ENCODE results near the gene TMEM213. TPM values are rescaled to one million over a fixed set of nuclear protein-coding genes. Genes with fewer than 3 reads are reported as not detected.
"Not testable (repeated sequence)": the region's sequence is repeated elsewhere in the genome, so short reads cannot be mapped to it uniquely, and the experiment has no call there.

Gene TMEM213
- total RNA-seq, 6 experiments from 2014 or later: not detected

DNA sequence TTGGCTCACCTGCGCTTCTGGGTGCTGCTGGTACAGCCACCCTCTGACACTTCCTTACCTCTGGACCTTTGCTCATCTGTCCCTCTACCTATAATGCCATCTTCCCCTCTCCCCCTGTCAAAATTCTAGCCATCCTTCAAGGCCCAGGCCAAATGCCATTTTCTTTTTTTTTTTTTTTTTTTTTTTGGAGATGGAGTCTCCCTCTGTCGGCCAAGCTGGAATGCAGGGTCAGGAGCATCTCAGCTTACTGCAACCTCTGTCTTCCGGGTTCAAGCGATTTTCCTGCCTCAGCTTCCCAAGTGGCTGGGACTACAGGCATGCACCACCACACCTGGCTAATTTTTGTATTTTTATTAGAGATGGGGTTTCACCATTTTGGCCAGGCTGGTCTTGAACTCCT is 748 bp upstream of the TMEM213 start:
- H3K27me3 Mint-ChIP-seq (ENCODE audit: insufficient read depth): peaks cover 27% of the 10 kb centered on the region
- H3K9me3 Mint-ChIP-seq; H3K36me3 Mint-ChIP-seq (ENCODE audit: low read depth); H3K27ac Mint-ChIP-seq; H3K4me3 Mint-ChIP-seq; H3K4me1 Mint-ChIP-seq (ENCODE audit: low read depth); DNase-seq: not testable (repeated sequence)
- TF ChIP-seq, protein P1, sequence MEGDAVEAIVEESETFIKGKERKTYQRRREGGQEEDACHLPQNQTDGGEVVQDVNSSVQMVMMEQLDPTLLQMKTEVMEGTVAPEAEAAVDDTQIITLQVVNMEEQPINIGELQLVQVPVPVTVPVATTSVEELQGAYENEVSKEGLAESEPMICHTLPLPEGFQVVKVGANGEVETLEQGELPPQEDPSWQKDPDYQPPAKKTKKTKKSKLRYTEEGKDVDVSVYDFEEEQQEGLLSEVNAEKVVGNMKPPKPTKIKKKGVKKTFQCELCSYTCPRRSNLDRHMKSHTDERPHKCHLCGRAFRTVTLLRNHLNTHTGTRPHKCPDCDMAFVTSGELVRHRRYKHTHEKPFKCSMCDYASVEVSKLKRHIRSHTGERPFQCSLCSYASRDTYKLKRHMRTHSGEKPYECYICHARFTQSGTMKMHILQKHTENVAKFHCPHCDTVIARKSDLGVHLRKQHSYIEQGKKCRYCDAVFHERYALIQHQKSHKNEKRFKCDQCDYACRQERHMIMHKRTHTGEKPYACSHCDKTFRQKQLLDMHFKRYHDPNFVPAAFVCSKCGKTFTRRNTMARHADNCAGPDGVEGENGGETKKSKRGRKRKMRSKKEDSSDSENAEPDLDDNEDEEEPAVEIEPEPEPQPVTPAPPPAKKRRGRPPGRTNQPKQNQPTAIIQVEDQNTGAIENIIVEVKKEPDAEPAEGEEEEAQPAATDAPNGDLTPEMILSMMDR (IDR thresholded peaks at IDR 0.05): peak; percentile 29; the same call in 1 of the 2 replicates

DNA sequence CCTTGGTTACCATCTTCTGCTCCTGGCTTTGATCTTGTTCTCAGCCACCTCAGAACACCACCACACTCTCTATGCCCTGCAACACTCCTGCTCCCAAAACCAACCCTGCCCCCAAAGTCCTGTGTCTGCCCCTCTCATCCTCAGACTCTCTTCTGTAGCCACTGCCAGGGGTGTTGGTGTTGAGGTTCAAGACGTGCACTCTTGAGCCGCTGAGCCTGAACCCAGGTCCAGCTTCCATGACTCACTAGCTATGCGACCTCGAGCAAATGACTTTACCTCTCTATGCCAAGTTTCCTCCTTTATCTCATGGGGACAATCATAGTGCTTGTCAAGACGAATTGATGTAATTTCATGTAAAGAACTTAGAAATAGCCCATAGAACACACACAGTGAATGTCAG is 1.0 kb downstream of the TMEM213 start:
- Mint-ChIP-seq H3K4me3 (no peak overlapping the region), H3K4me1 (ENCODE audit: low read depth) (no peaks in the 10 kb centered on the region), H3K27me3 (ENCODE audit: insufficient read depth) (peaks cover 27% of the 10 kb centered on the region), H3K27ac (no peak overlapping the region), H3K36me3 (ENCODE audit: low read depth) (no peaks in the 10 kb centered on the region), H3K9me3 (no peaks in the 10 kb centered on the region)
- TF ChIP-seq, protein P1 (IDR thresholded peaks at IDR 0.05): no peak
- DNase-seq: no peak

DNA sequence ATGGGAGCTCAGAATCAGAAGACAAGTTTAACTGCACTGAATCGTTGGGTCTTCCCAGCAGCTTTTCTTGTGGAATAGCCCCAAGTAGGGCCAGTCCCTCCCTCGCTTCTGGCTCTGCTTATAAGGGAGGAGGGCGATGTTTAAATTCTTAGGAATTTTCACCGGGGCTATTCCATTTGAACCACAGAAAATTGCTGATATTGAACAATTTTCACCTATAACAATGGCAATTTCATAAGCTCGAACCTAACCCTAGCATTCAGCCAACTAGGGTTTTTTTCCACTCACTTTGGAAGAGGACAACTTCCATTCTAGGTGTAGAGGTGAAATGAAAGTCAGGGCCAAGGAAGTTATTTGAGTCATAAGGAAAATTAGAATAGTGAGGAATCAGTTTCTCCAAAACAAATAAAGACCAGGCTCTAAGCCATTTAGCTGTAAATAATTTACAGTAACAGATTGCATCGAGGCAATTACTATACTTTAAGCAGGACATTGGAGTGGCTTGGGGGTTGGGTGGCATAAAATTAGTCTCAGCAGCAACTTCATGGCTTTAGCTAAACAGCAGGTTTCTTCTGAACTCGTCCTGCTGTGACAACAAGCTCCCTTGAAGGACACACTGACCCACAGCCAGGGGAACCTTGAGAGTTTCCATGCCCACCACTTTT is 1.7 kb downstream of the TMEM213 start:
- no peaks in the 10 kb centered on the region for H3K36me3 Mint-ChIP-seq (ENCODE audit: low read depth)
- peaks cover 28% of the 10 kb centered on the region for H3K27me3 Mint-ChIP-seq (ENCODE audit: insufficient read depth)
- no peaks in the 10 kb centered on the region for H3K9me3 Mint-ChIP-seq
- no peak overlapping the region for H3K4me3 Mint-ChIP-seq
- H3K27ac Mint-ChIP-seq: no peak overlapping the region
- no peaks in the 10 kb centered on the region for H3K4me1 Mint-ChIP-seq (ENCODE audit: low read depth)
- TF ChIP-seq, protein P1 (IDR thresholded peaks at IDR 0.05): no peak
- DNase-seq: no peak

DNA sequence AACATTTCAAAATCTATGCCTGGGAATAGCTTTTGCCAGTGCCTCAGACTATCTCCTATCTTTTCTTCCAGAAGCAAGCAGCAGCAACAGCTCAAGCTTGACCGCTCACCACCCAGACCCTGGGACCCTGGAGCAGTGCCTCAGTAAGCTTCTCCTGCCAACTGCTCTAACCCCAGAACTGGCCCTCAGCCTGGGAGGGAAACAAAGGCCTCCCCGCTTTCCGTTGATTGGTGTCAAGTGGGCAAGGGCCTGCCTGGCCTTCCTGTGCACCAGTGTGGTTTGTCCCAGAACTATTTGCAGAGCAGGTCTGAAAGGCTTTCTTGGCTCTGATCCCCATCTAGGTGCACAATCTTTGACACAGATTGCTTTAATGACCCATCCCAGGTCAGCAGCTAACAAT is 3.5 kb downstream of the TMEM213 start:
- DNase-seq: no peak
- TF ChIP-seq, protein P1 (IDR thresholded peaks at IDR 0.05): no peak
- Mint-ChIP-seq H3K36me3 (ENCODE audit: low read depth) (no peaks in the 10 kb centered on the region), H3K27ac (no peak overlapping the region), H3K4me1 (ENCODE audit: low read depth) (no peaks in the 10 kb centered on the region), H3K27me3 (ENCODE audit: insufficient read depth) (peaks cover 42% of the 10 kb centered on the region), H3K4me3 (no peak overlapping the region), H3K9me3 (no peaks in the 10 kb centered on the region)

DNA sequence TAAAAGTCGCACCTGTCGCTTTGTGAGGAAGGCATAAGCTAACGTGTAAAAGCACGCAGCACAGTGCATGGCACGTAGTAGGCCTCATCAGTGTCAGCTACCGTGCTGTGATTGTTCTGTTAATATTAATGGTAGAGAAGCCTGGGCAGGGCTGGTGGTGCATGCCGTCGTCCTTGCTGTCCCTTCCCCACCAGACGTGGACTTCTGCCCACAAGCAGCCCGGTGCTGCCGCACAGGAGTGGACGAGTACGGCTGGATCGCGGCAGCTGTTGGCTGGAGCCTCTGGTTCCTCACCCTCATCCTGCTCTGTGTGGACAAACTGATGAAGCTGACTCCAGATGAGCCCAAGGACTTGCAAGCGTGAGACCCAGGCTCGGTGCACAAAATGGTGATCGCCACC is 4.9 kb downstream of the TMEM213 start:
- no peak overlapping the region for H3K27ac Mint-ChIP-seq
- H3K9me3 Mint-ChIP-seq: no peaks in the 10 kb centered on the region
- H3K27me3 Mint-ChIP-seq (ENCODE audit: insufficient read depth): peaks cover 38% of the 10 kb centered on the region
- H3K4me1 Mint-ChIP-seq (ENCODE audit: low read depth): no peaks in the 10 kb centered on the region
- DNase-seq: no peak
- no peaks in the 10 kb centered on the region for H3K36me3 Mint-ChIP-seq (ENCODE audit: low read depth)
- TF ChIP-seq, protein P1 (IDR thresholded peaks at IDR 0.05): no peak
- H3K4me3 Mint-ChIP-seq: no peak overlapping the region

Data from HFFc6 (cell line).